GM13977 (cell line): Measurements from ENCODE around the gene UQCR10.

Experiments
- DNase-seq: peaks from one replicate; pipeline ENCODE4 v3.0.0; 2012; ENCODE audit warnings: low spot score
- CTCF ChIP-seq: IDR thresholded peaks from 2 replicates; pipeline ENCODE4 v1.5.1; 2012; ENCODE audit warnings: mild to moderate bottlenecking, control low read depth; ENCODE audit not compliant: insufficient read depth; ENCODE audit errors: extremely low read depth, missing control alignments
- in situ Hi-C: fragments of 300-500 bp; cut with MboI; formaldehyde crosslinking; loops from one replicate; pipeline ENCODE4 v1.12.0; 2022; ENCODE audit warnings: low sequenced_read_pairs, low pct_unique_long_range_greater_than_20kb, mixed read lengths, inconsistent platforms; ENCODE audit not compliant: unreplicated experiment

The UQCR10 gene

GRCh38 chr22:29797351-29797750, 30.2 kb downstream of the UQCR10 start:
- no peak for TF ChIP-seq CTCF
- in situ Hi-C loops, result no loop called here

GRCh38 chr22:29798318-29798717, 31.1 kb downstream of the UQCR10 start:
- in situ Hi-C loops, result no loop called here
- peak; percentile 39 for DNase-seq

More at GRCh38 chr22:29797351-29797750, 30.2 kb downstream of the UQCR10 start:
- peak; percentile 59 for DNase-seq

GRCh38 chr22:29798801-29799200, 31.6 kb downstream of the UQCR10 start:
- DNase-seq, result no peak
- in situ Hi-C loops, result no loop called here
- no peak for TF ChIP-seq CTCF

More at GRCh38 chr22:29798318-29798717, 31.1 kb downstream of the UQCR10 start:
- TF ChIP-seq CTCF, result no peak

GRCh38 chr22:29799217-29799680, 32.1 kb downstream of the UQCR10 start:
- no peak for DNase-seq
- no peak for TF ChIP-seq CTCF
- in situ Hi-C loops, result no loop called here

- DNase-seq, result no peak
- in situ Hi-C loops, result no loop called here
- TF ChIP-seq CTCF, result no peak
Measured at GRCh38 chr22:29801153-29801552, 34.0 kb downstream of the UQCR10 start.

- DNase-seq, result no peak
- in situ Hi-C loops, result no loop called here
Measured at GRCh38 chr22:29801796-29802195, 34.6 kb downstream of the UQCR10 start.

More at GRCh38 chr22:29801796-29802195, 34.6 kb downstream of the UQCR10 start:
- no peak for TF ChIP-seq CTCF
